Nephron (organoid): ENCODE results near the gene ENO3.

Experiments used
- H3K27ac Mint-ChIP-seq, 3 experiments: 2 replicates each; pipeline ENCODE4 v1.8.0; 2020; ENCODE audit warnings: mixed read lengths in 3 of 3, mild to moderate bottlenecking in 2 of 3, moderate library complexity in 1 of 3
- H3K27me3 Mint-ChIP-seq: 2 replicates; pipeline ENCODE4 v1.8.0; 2021; ENCODE audit warnings: low read depth, mild to moderate bottlenecking, moderate library complexity, mixed read lengths
- H3K36me3 Mint-ChIP-seq: 2 replicates; pipeline ENCODE4 v1.8.0; 2020; ENCODE audit warnings: low read depth, mixed read lengths
- H3K4me1 Mint-ChIP-seq: 2 replicates; pipeline ENCODE4 v1.8.0; 2020; ENCODE audit warnings: mixed read lengths
- H3K4me3 Mint-ChIP-seq, 3 experiments: 2 replicates each; pipeline ENCODE4 v1.8.0; 2020; ENCODE audit warnings: mild to moderate bottlenecking in 3 of 3, mixed read lengths in 3 of 3, moderate library complexity in 2 of 3
- H3K9me3 Mint-ChIP-seq: 2 replicates; pipeline ENCODE4 v1.8.0; 2020; ENCODE audit warnings: mixed read lengths
- CTCF ChIP-seq, 3 experiments: fragments of 200-600 bp; sonication (generic); IDR thresholded peaks; one replicate each; pipeline ENCODE4 v1.5.0; 2021; ENCODE audit warnings: antibody characterized with exemption in 3 of 3; ENCODE audit not compliant: unreplicated experiment in 3 of 3

Gene ENO3

GRCh38 chr17:4997302-4998026 lies 46.5 kb downstream of the ENO3 start, which contains the start of the genes INCA1 and KIF1C:
Gene INCA1, minus strand, starts transcription at chr17:4997522. Its CDS starts 3,085 bp downstream, at chr17:4994437.
Gene KIF1C, plus strand, starts transcription at chr17:4997950. Its CDS starts 2,297 bp downstream, at chr17:5000247.
- peak in 1 of 3 experiments; percentile 18 for TF ChIP-seq CTCF (IDR thresholded peaks at IDR 0.05; ENCODE audit: unreplicated experiment in 3 of 3)
- Mint-ChIP-seq H3K27ac (peak within 1 kb of the TSS; percentile 91 to 97 (median 95)), H3K36me3 (peaks cover 17% of the 10 kb centered on the region), H3K4me1 (peaks cover 22% of the 10 kb centered on the region), H3K4me3 (peak within 1 kb of the TSS; percentile 82 to 94 (median 87)), H3K27me3 (no peaks in the 10 kb centered on the region), H3K9me3 (no peaks in the 10 kb centered on the region)

DNA sequence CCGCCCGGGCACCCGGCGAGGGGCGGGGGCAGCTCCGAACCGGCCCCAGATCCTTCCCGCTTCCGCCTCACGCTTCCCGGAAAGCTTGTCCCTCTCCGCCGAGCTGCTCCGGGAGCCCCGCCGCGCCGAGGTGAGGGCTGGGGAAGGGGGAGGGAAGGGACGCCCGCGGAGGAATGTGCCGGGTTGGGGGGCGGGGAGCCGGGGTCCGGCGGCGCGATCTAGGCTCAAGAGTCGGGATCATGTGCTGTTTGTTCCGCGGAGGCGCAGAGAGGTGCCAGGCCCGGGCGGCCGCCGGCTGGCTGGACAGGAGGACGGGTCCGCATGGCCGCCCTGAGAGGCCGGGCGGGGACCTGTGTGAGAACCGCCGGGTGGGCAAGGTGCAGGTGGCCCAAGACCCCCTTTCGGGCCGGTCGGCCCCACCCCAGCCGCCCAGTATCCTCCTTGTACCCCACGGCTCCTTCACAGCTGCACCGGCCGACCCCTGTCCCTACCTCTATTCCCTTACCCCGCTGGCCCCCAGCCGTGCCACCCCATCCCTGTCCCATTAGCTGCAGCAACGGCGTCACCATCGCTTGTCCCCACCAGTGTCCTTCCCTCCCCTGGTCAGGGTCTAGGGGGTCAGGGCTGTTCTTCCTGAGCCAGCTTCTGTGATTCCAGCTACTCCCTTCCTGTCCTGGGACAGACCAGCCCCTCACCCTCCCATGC lies 47.3 kb downstream of the ENO3 start:
- Mint-ChIP-seq H3K4me1 (peaks cover 22% of the 10 kb centered on the region), H3K36me3 (peaks cover 20% of the 10 kb centered on the region), H3K9me3 (no peaks in the 10 kb centered on the region), H3K27ac (peak overlapping the region in 1 of 3 experiments; percentile 78), H3K4me3 (peak overlapping the region; percentile 80 to 83 (median 82)), H3K27me3 (no peaks in the 10 kb centered on the region)
- no peak for TF ChIP-seq CTCF (IDR thresholded peaks at IDR 0.05; ENCODE audit: unreplicated experiment in 3 of 3)

GRCh38 chr17:4998732-4999429 lies 48.0 kb downstream of the ENO3 start:
- Mint-ChIP-seq H3K9me3 (no peaks in the 10 kb centered on the region), H3K4me1 (peaks cover 22% of the 10 kb centered on the region), H3K27ac (peak overlapping the region; percentile 29 to 78 (median 50)), H3K36me3 (peaks cover 27% of the 10 kb centered on the region), H3K4me3 (peak overlapping the region; percentile 80 to 83 (median 82)), H3K27me3 (no peaks in the 10 kb centered on the region)
- no peak for TF ChIP-seq CTCF (IDR thresholded peaks at IDR 0.05; ENCODE audit: unreplicated experiment in 3 of 3)

DNA sequence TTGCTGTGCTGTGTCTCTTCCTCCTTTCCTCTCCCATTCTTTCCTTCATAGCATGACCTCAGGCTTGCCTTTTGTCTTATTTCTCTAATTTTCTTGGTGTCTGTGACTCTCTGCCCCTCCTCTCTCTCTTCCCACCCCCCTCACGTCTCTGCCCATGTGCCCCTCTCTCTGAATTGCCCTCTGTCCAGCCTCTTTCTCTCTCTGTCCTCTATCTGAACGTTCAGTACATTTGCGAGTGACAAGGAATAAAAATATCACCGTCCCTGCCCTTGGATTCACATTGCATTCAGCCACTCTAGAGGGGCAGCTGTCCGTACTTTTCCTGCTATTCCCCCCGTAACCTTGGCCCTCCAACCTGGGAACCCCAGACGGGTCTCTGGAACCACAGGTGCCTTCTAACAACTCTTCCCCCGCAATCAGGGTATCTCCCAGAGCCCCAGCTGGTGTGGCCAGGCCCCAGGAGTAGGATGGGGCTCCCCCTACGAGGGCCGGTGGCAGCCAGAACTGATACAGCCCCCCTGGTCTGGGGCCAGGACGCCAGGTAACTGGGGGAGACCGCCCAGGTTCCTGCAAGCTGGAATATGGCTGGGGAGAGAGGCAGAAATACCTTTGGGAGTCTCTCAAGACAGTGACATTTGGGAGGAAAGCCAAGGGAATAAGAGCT lies 48.6 kb downstream of the ENO3 start:
- no peak for TF ChIP-seq CTCF (IDR thresholded peaks at IDR 0.05; ENCODE audit: unreplicated experiment in 3 of 3)
- H3K9me3 Mint-ChIP-seq = no peaks in the 10 kb centered on the region
- H3K4me1 Mint-ChIP-seq = peaks cover 22% of the 10 kb centered on the region
- H3K27me3 Mint-ChIP-seq = no peaks in the 10 kb centered on the region
- H3K36me3 Mint-ChIP-seq = peaks cover 34% of the 10 kb centered on the region
- peak overlapping the region; percentile 80 to 83 (median 82) for H3K4me3 Mint-ChIP-seq
- H3K27ac Mint-ChIP-seq = peak overlapping the region; percentile 29 to 78 (median 50)

DNA sequence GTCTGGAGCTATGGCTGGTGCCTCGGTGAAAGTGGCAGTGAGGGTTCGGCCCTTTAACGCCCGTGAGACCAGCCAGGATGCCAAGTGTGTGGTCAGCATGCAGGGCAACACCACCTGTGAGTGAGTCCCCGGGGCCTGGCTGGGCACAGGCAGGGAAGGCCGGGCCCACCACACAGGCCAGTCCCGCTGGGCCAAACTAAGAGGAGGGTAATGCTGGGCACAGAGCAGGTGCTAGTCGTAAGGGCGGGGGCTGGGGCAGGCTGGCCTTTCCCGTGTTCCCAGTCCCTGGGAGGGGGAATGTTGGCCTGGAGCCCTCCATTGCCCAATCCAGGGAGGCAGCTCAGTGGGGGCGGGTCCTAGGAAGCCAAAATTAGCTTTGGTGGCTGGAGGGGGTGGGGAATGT lies 49.3 kb downstream of the ENO3 start:
- Mint-ChIP-seq H3K27ac (no peak overlapping the region), H3K27me3 (no peaks in the 10 kb centered on the region), H3K4me3 (peak overlapping the region; percentile 80 to 83 (median 82)), H3K36me3 (peaks cover 40% of the 10 kb centered on the region), H3K4me1 (peaks cover 22% of the 10 kb centered on the region), H3K9me3 (no peaks in the 10 kb centered on the region)
- no peak for TF ChIP-seq CTCF (IDR thresholded peaks at IDR 0.05; ENCODE audit: unreplicated experiment in 3 of 3)
